GM21737 (cell line): Measurements from ENCODE around the gene IGLL5.
"Not testable (repeated sequence)": the region's sequence is repeated elsewhere in the genome, so short reads cannot be mapped to it uniquely, and the experiment has no call there.

Source experiments
- ATAC-seq: cut with Tn5 transposase; IDR thresholded peaks from one replicate; pipeline ENCODE4 v1.9.1; 2021; ENCODE audit warnings: mild to moderate bottlenecking, moderate library complexity; ENCODE audit not compliant: unreplicated experiment

Gene IGLL5

GRCh38 chr22:22912988-22913253 lies 25.3 kb downstream of the IGLL5 start:
- ATAC-seq = no peak

- no peak for ATAC-seq
Measured at GRCh38 chr22:22913989-22914388, 26.4 kb downstream of the IGLL5 start.

DNA sequence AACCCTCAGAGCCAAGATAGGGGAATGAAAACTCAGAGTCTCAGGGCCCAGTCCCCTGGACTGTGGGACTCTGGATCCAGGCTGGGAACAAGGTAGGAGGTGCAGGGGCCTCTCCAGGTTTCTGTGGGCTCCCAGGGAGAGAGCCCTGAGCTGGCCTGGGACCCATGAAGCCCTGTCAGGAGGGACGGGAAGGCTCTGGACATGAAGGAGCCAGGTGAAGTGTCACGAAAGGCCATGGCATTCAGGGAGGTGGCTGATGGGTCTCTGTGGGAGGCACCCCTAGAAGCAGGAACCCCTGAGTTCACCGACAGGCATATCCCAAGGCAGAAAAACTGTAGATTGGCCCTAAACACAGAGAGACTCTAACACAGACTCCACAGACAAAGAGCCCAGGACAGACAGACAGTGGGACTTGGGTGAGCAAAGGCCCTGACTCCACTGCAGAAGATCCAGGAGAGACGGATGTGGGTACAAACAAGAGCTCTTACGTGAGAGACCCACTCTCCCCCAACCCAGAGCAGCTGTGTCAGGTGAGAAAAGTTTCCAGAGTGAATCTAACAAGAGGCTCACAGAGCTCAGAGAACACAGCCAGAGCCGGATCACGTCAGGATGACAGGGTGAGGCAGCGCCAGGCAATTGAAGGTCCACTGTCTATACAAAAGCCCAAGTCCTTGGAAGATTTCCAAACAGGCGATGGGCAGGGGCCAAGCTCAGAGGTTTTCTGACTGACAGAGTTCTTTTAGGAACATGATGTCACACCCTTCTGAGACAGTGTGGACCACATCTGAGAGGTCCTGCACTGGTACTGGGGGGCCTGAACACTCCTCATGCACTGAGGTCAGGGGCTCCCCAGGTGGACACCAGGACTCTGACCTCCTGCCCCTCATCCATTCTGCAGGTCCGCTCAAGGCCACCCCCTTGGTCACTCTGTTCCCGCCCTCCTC lies 27.4 kb downstream of the IGLL5 start:
- ATAC-seq = no peak

DNA sequence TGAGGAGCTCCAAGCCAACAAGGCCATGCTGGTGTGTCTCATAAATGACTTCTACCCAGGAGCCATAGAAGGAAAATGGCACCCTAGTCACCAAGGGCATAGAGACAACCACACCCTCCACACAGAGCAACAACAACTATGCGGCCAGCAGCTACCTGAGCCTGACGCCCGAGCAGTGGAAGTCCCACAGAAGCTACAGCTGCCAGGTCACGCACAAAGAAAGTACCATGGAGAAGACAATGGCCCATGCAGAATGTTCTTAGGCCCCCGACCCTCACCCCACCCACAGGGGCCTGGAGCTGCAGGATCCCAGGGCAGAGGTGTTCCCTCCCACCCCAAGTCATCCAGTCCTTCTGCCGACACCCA lies 28.0 kb downstream of the IGLL5 start:
- ATAC-seq = no peak

DNA sequence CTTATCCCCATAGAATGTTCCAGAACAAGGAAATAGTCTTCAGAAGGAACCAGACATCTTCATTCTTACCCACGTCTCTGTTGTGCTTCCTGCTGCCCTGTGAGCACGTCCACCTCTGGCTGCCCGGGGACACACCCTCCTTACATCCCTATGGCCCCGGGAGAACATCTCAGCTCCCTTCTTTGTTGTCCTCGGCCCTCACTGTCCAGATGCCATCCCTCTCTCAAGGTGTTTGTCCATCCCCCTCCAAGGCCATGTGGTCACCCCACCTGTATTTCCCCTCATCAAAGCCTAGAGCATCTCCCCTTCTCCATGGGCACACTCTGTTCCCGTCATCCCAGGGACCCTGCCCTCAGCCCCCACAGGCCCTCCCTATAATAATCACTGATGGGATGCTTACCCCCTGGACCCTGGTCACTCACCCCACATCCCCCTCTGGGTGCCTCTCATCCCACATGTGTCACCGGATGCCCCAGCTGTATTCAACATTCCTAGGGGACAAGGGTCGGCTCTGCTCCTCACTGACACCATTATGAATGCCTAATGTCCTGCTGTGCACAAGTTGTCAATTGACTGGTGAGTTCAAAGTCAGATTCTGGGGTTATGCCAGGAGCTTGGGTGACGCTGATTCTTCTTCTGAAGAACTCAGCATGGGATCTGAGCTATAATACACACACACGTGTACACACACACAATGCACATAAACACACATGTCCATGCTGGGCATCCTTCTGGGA lies 28.8 kb downstream of the IGLL5 start:
- ATAC-seq = no peak

DNA sequence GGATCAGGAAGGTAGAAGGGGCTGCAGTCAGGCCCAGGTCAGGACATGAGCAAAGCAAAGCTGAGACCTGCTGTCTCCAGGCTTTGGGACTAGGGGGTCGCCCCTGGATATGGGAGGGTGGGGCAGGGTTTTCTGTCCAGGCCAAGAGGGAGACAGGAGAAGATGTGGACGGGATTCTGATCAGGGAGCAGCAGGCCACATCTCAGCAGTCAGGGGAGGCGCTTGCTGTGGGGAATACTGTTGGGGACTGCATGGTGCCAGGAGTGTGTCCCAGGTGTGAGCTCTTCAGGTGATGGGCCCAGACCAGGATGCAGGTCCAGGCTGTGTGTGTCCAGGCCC lies 29.3 kb downstream of the IGLL5 start:
- no peak for ATAC-seq

- ATAC-seq = no peak
Measured at GRCh38 chr22:22917377-22917776, 29.8 kb downstream of the IGLL5 start.

- no peak for ATAC-seq
Measured at GRCh38 chr22:22918297-22918965, 30.8 kb downstream of the IGLL5 start.

- ATAC-seq = no peak
Measured at GRCh38 chr22:22919041-22919440, 31.4 kb downstream of the IGLL5 start.

GRCh38 chr22:22920104-22920654 lies 32.6 kb downstream of the IGLL5 start:
- ATAC-seq = no peak

- ATAC-seq = no peak
Measured at GRCh38 chr22:22920910-22921550, 33.4 kb downstream of the IGLL5 start.

GRCh38 chr22:22921575-22921974 lies 34.0 kb downstream of the IGLL5 start:
- no peak for ATAC-seq

DNA sequence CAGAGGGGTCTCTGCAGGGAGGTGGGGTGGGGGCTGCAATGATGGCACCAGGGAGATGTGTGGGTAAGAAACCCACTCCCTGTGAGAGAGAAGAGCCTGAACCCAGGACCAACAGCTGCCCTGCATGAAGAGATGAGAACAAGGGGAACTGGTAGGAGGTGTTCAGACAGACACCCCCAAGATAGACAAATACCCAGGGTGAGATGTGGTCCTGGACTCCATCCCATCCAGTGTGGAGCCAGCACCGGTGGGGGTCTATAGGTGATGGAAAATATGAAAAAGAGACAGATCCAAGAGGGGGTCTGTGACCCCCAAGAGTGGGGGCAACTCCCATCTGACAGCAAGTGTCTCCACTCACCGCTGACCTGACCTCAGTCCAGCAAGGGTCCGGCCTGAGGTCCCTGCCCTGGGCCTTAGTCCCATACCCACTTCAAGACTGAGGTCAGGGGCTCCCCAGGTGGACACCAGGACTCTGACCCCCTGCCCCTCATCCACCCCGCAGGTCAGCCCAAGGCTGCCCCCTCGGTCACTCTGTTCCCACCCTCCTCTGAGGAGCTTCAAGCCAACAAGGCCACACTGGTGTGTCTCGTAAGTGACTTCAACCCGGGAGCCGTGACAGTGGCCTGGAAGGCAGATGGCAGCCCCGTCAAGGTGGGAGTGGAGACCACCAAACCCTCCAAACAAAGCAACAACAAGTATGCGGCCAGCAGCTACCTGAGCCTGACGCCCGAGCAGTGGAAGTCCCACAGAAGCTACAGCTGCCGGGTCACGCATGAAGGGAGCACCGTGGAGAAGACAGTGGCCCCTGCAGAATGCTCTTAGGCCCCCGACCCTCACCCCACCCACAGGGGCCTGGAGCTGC lies 34.7 kb downstream of the IGLL5 start:
- ATAC-seq = not testable (repeated sequence)

DNA sequence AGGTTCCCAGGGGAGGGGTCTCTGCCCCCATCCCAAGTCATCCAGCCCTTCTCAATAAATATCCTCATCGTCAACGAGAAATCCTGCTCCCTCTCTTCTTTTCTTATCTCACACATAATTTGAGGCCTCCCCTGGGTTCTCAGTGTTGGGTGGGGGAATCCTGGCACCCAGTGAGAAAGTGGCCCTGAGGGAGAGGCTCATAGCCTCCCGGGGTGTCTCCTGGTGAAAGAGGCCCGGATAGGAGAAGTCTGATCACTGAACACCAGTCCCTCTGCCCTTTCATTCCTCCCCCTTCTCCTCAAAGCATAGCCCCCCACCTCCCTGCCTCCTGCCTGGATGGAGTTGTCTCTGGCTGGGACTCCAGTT lies 35.3 kb downstream of the IGLL5 start:
- ATAC-seq = no peak

GRCh38 chr22:22923379-22923778 lies 35.8 kb downstream of the IGLL5 start:
- no peak for ATAC-seq

DNA sequence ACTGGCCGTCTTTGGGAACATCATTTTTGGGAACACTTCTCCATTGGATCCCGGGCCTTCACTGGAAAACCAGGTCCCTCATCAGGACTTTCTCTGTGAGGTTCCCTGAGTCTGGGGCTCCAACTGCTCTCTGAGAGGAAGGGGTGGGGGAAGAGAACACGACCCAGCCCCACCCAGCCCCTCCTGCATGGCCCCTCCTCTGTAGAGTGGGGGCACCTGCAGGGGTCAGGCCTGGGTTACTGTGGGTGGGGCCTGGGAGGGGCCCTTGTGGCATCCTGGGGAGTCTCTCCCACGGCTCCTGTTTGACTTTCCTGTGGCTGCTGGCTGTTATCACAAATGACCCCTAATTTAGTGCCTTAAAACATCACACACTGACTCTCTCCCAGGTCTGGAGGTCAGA lies 36.3 kb downstream of the IGLL5 start:
- ATAC-seq = no peak

DNA sequence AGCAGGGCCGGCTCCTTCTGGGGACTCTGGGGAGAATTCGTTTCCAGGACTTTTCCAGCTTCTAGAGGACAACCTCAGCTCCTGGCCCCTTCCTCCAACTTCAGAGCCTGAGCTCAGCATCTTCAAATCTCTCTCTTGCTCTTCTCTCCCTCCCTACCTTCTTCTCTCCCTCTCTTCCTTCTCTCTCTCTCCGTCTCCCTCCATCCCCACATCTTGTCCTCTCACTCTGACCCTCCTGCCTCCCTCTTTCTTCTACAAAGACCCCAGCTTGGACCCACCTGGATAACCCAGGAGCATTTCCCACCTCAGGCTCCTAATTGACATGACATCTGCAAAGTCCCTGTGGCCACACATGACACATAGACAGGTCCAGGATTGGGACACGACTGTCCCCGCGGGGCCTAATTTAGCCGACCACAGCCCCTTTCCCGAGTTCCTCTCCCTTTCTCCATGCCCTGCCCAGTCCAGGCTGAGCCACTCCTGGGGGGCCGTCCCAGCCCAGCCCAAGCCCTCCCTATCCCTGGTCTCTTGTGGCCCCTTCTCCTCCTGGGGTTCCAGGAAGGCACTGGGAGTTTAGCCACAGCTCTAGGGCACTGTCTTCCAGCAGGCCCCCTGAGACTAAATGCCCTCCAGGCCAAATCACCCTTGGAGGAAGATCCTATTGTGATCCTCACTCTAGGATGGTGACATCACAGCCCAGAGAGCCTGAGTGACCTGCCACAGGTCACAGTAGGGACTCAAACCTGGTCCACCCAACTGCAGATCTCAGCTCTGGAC lies 36.9 kb downstream of the IGLL5 start:
- ATAC-seq = no peak

DNA sequence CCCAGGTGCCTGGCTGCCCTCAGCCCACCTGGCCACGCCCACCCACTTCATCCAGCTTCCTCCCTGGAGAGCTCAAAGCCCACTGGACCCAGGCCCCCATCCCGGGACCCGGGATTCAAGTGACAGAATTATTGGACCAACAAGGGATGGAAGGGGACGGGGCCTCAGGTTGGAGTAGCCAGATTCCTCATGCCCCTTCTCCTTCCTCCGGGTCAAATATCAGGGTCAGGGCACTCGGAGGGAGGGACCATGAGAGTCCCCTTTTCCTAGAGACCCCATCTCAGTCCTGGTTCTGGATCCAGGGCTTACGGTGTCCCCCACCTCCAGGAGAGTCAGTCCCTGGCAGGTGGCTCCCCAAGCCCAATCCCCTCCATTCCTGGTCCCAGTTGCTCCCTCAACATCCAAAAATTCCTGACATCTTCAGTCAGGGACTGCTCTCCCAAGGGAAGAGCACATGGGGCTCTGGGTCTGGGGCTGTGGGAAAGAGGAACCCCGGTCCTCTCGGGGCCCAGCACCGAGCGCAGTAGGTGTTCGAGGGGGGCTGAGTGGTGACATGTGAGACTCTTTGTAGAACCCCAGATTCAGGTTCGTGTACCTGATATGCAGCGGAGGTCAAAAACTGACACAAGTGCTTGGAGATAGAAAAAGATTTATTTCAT lies 37.7 kb downstream of the IGLL5 start:
- no peak for ATAC-seq

GRCh38 chr22:22925805-22926369 lies 38.3 kb downstream of the IGLL5 start:
- ATAC-seq = no peak
